Activated CD8-positive, alpha-beta memory T cell treated with anti-CD3 and anti-CD28 coated beads for 36 hours (primary cell): ENCODE measurements around the gene IPO4. TPM values are rescaled to one million over a fixed set of nuclear protein-coding genes. Genes with fewer than 3 reads are reported as not detected.

Experiments used
- CTCF ChIA-PET: fragments of 350-600 bp; sonication (Branson Sonifier 250); formaldehyde crosslinking; loops from one replicate; lab custom pipeline; 2021; ENCODE audit warnings: antibody characterized with exemption; lab: Charles Lee
- POLR2A ChIA-PET: fragments of 350-600 bp; sonication (Branson Sonifier 250); formaldehyde crosslinking; loops from one replicate; lab custom pipeline; 2021; ENCODE audit warnings: antibody characterized with exemption; lab: Charles Lee
- total RNA-seq, 2 experiments: library from RNA; stranded (reverse); gene quantifications; one replicate each; pipeline ENCODE4 v1.2.3, GENCODE V29; 2021

Gene IPO4
- total RNA-seq, 2 experiments from 2014 or later, result 166 to 168 TPM

- POLR2A ChIA-PET, result interaction anchor here (1.2 kb wide), 1 partner anchor 8 kb away, joined by 3 read pairs; the partner anchor contains the start of gene EMC9
- CTCF ChIA-PET, result interaction anchor here (1.4 to 2.7 kb wide), 2 partner anchors 11 to 24 kb away, joined by 3 to 24 read pairs; partner anchors contain the start of gene IRF9
Observed at GRCh38 chr14:24149302-24149969, 39.2 kb downstream of the IPO4 start.

GRCh38 chr14:24147761-24148428 is 40.7 kb downstream of the IPO4 start:
- POLR2A ChIA-PET, result interaction anchor here (0.5 to 3.8 kb wide), 5 partner anchors 11 to 47 kb away, joined by 3 to 34 read pairs (median 16); partner anchors contain the start of genes DCAF11, IRF9, NRL and PSME1
- CTCF ChIA-PET, result interaction anchor here (0.9 to 2.7 kb wide), 5 partner anchors 11 to 57 kb away, joined by 3 to 24 read pairs (median 7); partner anchors contain the start of genes DCAF11, IRF9, NRL and PSME1

- ChIA-PET POLR2A (interaction anchor here (0.5 to 3.8 kb wide), 9 partner anchors 10 to 53 kb away, joined by 3 to 34 read pairs (median 4); partner anchors contain the start of genes DCAF11, IRF9, NRL and PCK2), CTCF (interaction anchor here (0.9 to 2.7 kb wide), 6 partner anchors 8 to 57 kb away, joined by 3 to 24 read pairs (median 7); partner anchors contain the start of genes DCAF11, IRF9, NRL and PSME1)
Observed at GRCh38 chr14:24146978-24147760, 41.4 kb downstream of the IPO4 start, which contains the start of gene RNF31. Gene RNF31, plus strand, starts transcription at chr14:24147498. Its CDS starts 201 bp downstream, at chr14:24147699.

DNA sequence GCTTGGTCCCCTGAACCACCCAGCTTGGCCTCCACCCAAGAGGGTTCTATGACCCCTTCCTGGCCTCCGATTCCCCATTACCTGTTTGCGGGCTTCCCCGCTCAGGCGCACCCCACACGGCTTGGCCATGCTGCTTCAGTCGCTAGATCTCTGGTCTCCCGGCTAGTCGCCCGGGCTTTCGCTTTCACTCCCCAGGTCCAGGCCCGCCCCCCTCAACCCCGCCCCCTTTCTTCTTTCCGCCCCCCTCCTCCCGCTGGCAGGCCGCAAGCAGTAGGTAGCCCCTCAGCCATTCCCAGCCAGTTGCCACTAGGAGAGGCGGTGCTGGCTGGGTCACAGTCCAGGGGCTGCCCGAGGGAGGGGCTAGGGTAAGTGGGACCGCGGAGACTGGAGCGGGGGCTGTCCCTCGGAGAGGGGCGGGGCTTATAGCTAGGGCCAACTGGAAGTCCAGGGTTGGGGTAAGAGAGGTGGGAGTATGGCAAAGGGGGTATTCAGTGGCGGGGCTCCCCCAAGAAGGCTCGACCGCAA is 42.1 kb downstream of the IPO4 start, which contains the start of gene PSME2:
Gene PSME2, minus strand, starts transcription at position 158 of the 525 bp plus-strand sequence. Its CDS starts 29 bp downstream, at position 129.
- ChIA-PET POLR2A (interaction anchor here (0.9 to 3.8 kb wide), 8 partner anchors 10 to 52 kb away, joined by 3 to 34 read pairs (median 7); partner anchors contain the start of genes DCAF11, IRF9, NRL and PCK2), CTCF (interaction anchor here (1.2 to 2.7 kb wide), 6 partner anchors 9 to 38 kb away, joined by 3 to 24 read pairs (median 7); partner anchors contain the start of genes DCAF11, IRF9, NRL and PSME1)

DNA sequence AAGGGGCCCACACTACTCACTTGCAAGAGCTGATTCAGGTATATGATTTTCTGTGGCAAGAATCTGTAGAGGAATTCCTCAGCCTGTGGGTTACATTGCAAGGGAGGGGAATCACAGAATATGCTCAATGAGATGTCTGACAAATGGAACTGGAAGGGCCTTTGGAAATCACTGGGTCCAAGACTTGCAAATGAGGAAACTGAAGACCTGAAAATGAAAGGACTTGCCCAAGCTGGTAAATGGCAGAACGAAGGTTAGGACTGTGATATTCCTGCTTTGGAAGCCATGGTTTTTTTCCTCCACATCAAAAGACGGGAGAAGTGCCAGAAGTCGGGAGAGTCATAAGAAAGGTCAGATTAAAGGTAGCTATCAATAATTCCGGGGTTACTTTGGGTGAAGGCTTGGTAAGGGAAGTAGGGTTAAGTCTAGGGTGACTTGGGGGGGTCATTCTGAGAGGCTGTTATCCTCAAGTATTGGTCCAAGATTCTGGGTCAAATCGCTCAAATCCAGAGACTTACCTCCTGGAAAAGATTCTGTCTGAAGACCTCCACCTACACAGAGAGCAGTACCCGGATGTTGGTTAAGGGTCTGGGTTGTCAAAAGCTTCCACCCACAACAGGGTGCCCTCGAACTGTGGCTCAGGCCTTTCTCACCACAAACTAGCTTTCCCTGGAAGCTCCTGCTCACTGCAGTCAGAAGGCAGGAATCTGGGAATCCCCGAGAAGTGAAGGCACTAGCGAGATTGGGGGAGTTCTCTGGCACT is 42.7 kb downstream of the IPO4 start:
- ChIA-PET CTCF (interaction anchor here (1.2 to 2.6 kb wide), 5 partner anchors 9 to 37 kb away, joined by 3 to 8 read pairs (median 6); partner anchors contain the start of genes DCAF11, IRF9, NRL and PSME1), POLR2A (interaction anchor here (1.1 to 3.8 kb wide), 5 partner anchors 9 to 51 kb away, joined by 4 to 34 read pairs (median 16); partner anchors contain the start of genes DCAF11, IRF9, NRL and PCK2)

- ChIA-PET CTCF (interaction anchor here (1.2 to 1.6 kb wide), 3 partner anchors 9 to 30 kb away, joined by 6 to 8 read pairs (median 6); partner anchors contain the start of genes DCAF11, IRF9, NRL and PSME1), POLR2A (interaction anchor here (2.4 to 3.8 kb wide), 3 partner anchors 8 to 31 kb away, joined by 16 to 34 read pairs (median 18); partner anchors contain the start of genes DCAF11, IRF9, NRL and PSME1)
Observed at GRCh38 chr14:24145219-24145618, 43.4 kb downstream of the IPO4 start.

- CTCF ChIA-PET, result interaction anchor here (1.4 kb wide), 1 partner anchor 17 kb away, joined by 6 read pairs; the partner anchor contains the start of gene IRF9
- POLR2A ChIA-PET, result no interaction called here
Observed at GRCh38 chr14:24144451-24144850, 44.2 kb downstream of the IPO4 start.

DNA sequence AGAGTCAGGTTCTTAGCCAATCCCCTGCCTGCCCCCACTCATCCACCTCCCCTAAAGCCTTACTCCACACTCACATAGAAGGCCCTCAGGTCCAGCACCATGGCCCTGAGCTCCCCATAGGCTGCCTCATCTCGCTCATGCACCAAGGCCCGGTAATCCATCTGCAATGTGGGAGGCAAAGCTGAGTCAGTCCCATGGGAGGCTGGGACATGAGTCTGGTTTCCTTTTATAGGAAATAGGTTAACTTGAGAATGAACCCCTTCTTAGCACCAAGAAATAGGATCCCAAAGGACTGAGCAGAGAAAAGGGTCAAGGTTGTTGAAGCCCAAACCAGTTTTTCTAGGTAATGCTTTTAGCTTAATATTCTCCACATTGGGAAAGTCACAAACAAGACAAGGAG is 45.1 kb downstream of the IPO4 start:
- ChIA-PET CTCF (interaction anchor here (1.4 kb wide), 1 partner anchor 18 kb away, joined by 6 read pairs; the partner anchor contains the start of gene IRF9), POLR2A (no interaction called here)

- POLR2A ChIA-PET, result interaction anchor here (1.0 to 1.7 kb wide), 5 partner anchors 9 to 102 kb away, joined by 3 to 8 read pairs (median 4); partner anchors contain the start of genes DCAF11, IRF9, NRL and TINF2
- CTCF ChIA-PET, result interaction anchor here (0.6 to 1.6 kb wide), 4 partner anchors 20 to 50 kb away, joined by 3 to 5 read pairs (median 5); partner anchors contain the start of genes DCAF11 and IRF9
Observed at GRCh38 chr14:24141097-24141880, 47.3 kb downstream of the IPO4 start, which contains the start of gene EMC9. Gene EMC9, minus strand, starts transcription at chr14:24141591. Its CDS starts 287 bp downstream, at chr14:24141304.

DNA sequence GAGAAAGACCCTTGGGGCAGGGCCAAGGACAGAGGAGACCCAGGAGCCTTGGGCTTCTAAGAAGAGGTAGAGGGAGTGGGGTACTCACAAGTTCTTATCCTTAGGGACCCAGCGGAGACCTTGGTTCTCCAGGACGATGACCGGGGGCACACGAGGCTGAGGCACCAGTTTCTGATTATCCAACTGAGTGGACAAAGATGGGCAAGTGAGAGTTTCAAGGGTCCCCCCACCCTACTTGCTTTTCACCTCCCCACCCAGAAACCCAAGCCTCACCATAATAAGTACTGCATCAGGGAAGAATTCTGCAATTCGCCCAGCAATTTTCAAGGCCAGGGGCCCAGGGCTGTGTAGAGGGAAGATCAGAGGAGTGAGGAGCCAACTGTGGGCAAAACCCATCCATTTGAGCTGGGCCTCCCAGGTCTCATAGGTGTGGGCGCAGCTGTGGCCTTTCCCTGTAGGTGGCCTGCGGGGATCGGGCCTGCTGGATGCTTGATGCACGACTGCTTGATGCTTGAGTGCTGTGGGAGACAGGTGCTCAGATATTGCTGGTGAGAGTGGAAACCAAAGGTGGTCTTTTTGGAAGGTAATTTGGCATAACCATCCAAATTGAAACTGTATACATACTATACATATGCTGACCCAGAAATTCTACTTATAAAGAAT is 49.2 kb downstream of the IPO4 start:
- ChIA-PET CTCF (interaction anchor here (4.7 kb wide), 1 partner anchor 22 kb away, joined by 34 read pairs; the partner anchor contains the start of gene IRF9), POLR2A (no interaction called here)

GRCh38 chr14:24138396-24139271 is 50.0 kb downstream of the IPO4 start:
- POLR2A ChIA-PET, result interaction anchor here (4.1 kb wide), 1 partner anchor 8 kb away, joined by 34 read pairs; the partner anchor contains the start of genes PSME2 and RNF31
- CTCF ChIA-PET, result interaction anchor here (1.2 to 4.7 kb wide), 2 partner anchors 23 to 30 kb away, joined by 3 to 34 read pairs; partner anchors contain the start of gene IRF9

DNA sequence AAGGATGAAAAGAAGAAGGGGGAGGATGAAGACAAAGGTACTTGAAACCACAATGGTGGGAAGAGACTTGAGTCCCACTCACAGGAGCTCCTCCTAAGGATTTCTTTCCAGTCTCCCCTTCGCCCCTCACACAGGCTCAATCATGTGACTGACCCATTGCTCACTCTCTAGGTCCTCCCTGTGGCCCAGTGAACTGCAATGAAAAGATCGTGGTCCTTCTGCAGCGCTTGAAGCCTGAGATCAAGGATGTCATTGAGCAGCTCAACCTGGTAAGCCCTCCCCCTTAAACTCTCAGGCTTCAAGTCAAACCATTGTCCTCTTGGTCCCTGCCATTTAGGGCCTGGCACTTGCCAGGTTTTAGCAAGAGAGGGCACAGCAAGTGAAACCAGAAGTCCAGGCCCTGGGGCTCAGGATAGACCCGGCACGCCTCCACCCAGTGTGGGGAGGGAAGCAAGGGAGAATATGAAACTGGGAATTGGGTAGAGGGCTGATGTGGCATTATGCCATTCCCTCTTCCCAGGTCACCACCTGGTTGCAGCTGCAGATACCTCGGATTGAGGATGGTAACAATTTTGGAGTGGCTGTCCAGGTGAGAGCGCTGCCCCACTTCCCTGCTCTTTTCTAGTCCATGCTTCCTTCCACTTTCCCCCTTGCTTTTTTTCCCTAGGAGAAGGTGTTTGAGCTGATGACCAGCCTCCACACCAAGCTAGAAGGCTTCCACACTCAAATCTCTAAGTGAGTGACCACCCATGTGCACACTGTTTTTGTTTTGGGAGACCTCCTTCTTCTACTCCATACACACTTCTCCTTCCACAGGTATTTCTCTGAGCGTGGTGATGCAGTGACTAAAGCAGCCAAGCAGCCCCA is 50.9 kb downstream of the IPO4 start:
- ChIA-PET CTCF (interaction anchor here (1.2 to 4.7 kb wide), 4 partner anchors 10 to 29 kb away, joined by 3 to 34 read pairs (median 6); partner anchors contain the start of genes IRF9 and RNF31), POLR2A (interaction anchor here (0.7 to 4.1 kb wide), 3 partner anchors 9 to 76 kb away, joined by 3 to 34 read pairs (median 24); partner anchors contain the start of genes CHMP4A, DCAF11, NRL and PSME2)
